Neural cell (in vitro differentiated cells): ENCODE results near the gene EXOC2. TPM values are rescaled to one million over a fixed set of nuclear protein-coding genes. Genes with fewer than 3 reads are reported as not detected.

ENCODE experiments used
- H2AFZ ChIP-seq: fragments of 200-600, 300-800 bp; sonication (generic), shearing (Covaris generic); 2 replicates; pipeline ENCODE4 v1.6.0; 2014; ENCODE audit warnings: low read depth, mild to moderate bottlenecking, antibody characterized with exemption, low read length, moderate library complexity
- H3F3A ChIP-seq: fragments of 200-600 bp; shearing (Covaris generic); 2 replicates; pipeline ENCODE4 v1.6.1; 2016; ENCODE audit warnings: mild to moderate bottlenecking, moderate library complexity, mixed read lengths, antibody characterized with exemption, low read length; ENCODE audit not compliant: insufficient read depth, poor library complexity, severe bottlenecking
- H3K27ac ChIP-seq: fragments of 200-600, 300-800 bp; sonication (generic), shearing (Covaris generic); 2 replicates; pipeline ENCODE4 v1.5.1; 2014; ENCODE audit warnings: mild to moderate bottlenecking, low read length, moderate library complexity
- H3K27me3 ChIP-seq: fragments of 300-800, 200-600 bp; sonication (generic), shearing (Covaris generic); 2 replicates; pipeline ENCODE4 v1.6.0; 2014; ENCODE audit warnings: mild to moderate bottlenecking, low read depth, low read length, moderate library complexity; ENCODE audit not compliant: insufficient read depth
- H3K36me3 ChIP-seq: fragments of 300-800, 200-600 bp; sonication (generic), shearing (Covaris generic); 2 replicates; pipeline ENCODE4 v1.5.1; 2014; ENCODE audit warnings: mild to moderate bottlenecking, antibody characterized with exemption, low read length, moderate library complexity; ENCODE audit not compliant: insufficient read depth
- H3K4me2 ChIP-seq: fragments of 300-800, 200-600 bp; sonication (generic), shearing (Covaris generic); 2 replicates; pipeline ENCODE4 v1.6.0; 2014; ENCODE audit warnings: mild to moderate bottlenecking, low read length
- H3K4me3 ChIP-seq: fragments of 300-800, 200-600 bp; sonication (generic), shearing (Covaris generic); 2 replicates; pipeline ENCODE4 v1.5.1; 2014; ENCODE audit warnings: mild to moderate bottlenecking, low read length, moderate library complexity
- H3K79me2 ChIP-seq: fragments of 200-600 bp; shearing (Covaris generic); replicated peaks from 2 replicates; pipeline ENCODE4 v1.6.0; 2014; ENCODE audit warnings: mild to moderate bottlenecking, low read length, moderate library complexity; ENCODE audit not compliant: insufficient read depth
- H3K9ac ChIP-seq: fragments of 300-800, 200-600 bp; sonication (generic), shearing (Covaris generic); 2 replicates; pipeline ENCODE4 v1.6.1; 2016; ENCODE audit warnings: mild to moderate bottlenecking, low read length, mixed read lengths
- H3K9me2 ChIP-seq: fragments of 200-600 bp; shearing (Covaris generic); 2 replicates; pipeline ENCODE4 v1.6.1; 2016; ENCODE audit warnings: mild to moderate bottlenecking, low read length, mixed read lengths; ENCODE audit not compliant: insufficient read depth
- H3K9me3 ChIP-seq: fragments of 200-600, 300-800 bp; sonication (generic), shearing (Covaris generic); 2 replicates; pipeline ENCODE4 v1.6.1; 2016; ENCODE audit warnings: mild to moderate bottlenecking, mixed run types, low read length, moderate library complexity, mixed read lengths
- H4K20me1 ChIP-seq: fragments of 200-600 bp; shearing (Covaris generic); 2 replicates; pipeline ENCODE4 v1.6.1; 2016; ENCODE audit warnings: mild to moderate bottlenecking, mixed run types; ENCODE audit not compliant: insufficient read depth
- CTCF ChIP-seq: fragments of 450-650 bp; IDR thresholded peaks from 2 replicates; pipeline ENCODE4 v1.5.1; 2014; ENCODE audit warnings: antibody characterized with exemption, mild to moderate bottlenecking, moderate library complexity; ENCODE audit not compliant: poor library complexity, severe bottlenecking
- EP300 ChIP-seq: fragments of 450-650 bp; conservative IDR thresholded peaks from 2 replicates; pipeline ENCODE4 v1.6.1; 2014; ENCODE audit warnings: antibody characterized with exemption, mild to moderate bottlenecking, moderate library complexity; ENCODE audit not compliant: poor library complexity, severe bottlenecking
- EZH2 ChIP-seq: fragments of 200-600, 300-800 bp; shearing (Covaris generic), sonication (generic); IDR thresholded peaks from 2 replicates; pipeline ENCODE4 v1.6.1; 2014; ENCODE audit warnings: antibody characterized with exemption, low read length, borderline replicate concordance, mild to moderate bottlenecking; ENCODE audit not compliant: insufficient read depth, poor library complexity, severe bottlenecking
- MXI1 ChIP-seq: fragments of 450-650 bp; conservative IDR thresholded peaks from 2 replicates; pipeline ENCODE4 v1.6.1; 2014; ENCODE audit warnings: antibody characterized with exemption, mild to moderate bottlenecking; ENCODE audit not compliant: poor library complexity, severe bottlenecking
- POLR2AphosphoS5 ChIP-seq: IDR thresholded peaks from 2 replicates; pipeline ENCODE4 v1.6.1; 2012
- RAD21 ChIP-seq: fragments of 450-650 bp; conservative IDR thresholded peaks from 2 replicates; pipeline ENCODE4 v1.6.1; 2014; ENCODE audit warnings: antibody characterized with exemption, mild to moderate bottlenecking, moderate library complexity
- REST ChIP-seq: IDR thresholded peaks from 2 replicates; pipeline ENCODE4 v1.6.1; 2012; ENCODE audit warnings: borderline replicate concordance
- SMC3 ChIP-seq: fragments of 450-650 bp; conservative IDR thresholded peaks from 2 replicates; pipeline ENCODE4 v1.6.1; 2014; ENCODE audit warnings: antibody characterized with exemption, mild to moderate bottlenecking, moderate library complexity; ENCODE audit not compliant: poor library complexity
- TAF1 ChIP-seq: IDR thresholded peaks from 2 replicates; pipeline ENCODE4 v1.6.1; 2012; ENCODE audit warnings: low read depth
- polyA plus RNA-seq: library from polyadenylated mRNA; depleted of rRNA; stranded (reverse); fragments of >200 nt; gene quantifications from 2 replicates; pipeline ENCODE4 v1.2.3, GENCODE V29; 2014

Gene EXOC2
- polyA plus RNA-seq, 1 donor from 2014 or later: 38.6 TPM

- no peaks in the 10 kb centered on the region for H3K9me2 ChIP-seq
- H3K27me3 ChIP-seq: no peaks in the 10 kb centered on the region
- H3F3A ChIP-seq: no peaks in the 10 kb centered on the region
- H3K79me2 ChIP-seq: no peaks in the 10 kb centered on the region
- H3K4me3 ChIP-seq: no peak overlapping the region
- no peaks in the 10 kb centered on the region for H3K9me3 ChIP-seq
- no peaks in the 10 kb centered on the region for H4K20me1 ChIP-seq
- H3K36me3 ChIP-seq: no peaks in the 10 kb centered on the region
- H3K27ac ChIP-seq: no peak overlapping the region
- H2AFZ ChIP-seq: no peak overlapping the region
- H3K9ac ChIP-seq: no peak overlapping the region
- no peak overlapping the region for H3K4me2 ChIP-seq
- TF ChIP-seq SMC3 (no peak), EZH2 (no peak), POLR2AphosphoS5 (no peak), MXI1 (no peak), EP300 (no peak), TAF1 (no peak), RAD21 (no peak)
Observed at GRCh38 chr6:439641-440167, 253.2 kb downstream of the EXOC2 start.

- H3K79me2 ChIP-seq: no peaks in the 10 kb centered on the region
- no peaks in the 10 kb centered on the region for H3K36me3 ChIP-seq
- H3K9me3 ChIP-seq: no peaks in the 10 kb centered on the region
- H2AFZ ChIP-seq: no peak overlapping the region
- H4K20me1 ChIP-seq: no peaks in the 10 kb centered on the region
- H3K4me2 ChIP-seq: no peak overlapping the region
- H3K9me2 ChIP-seq: no peaks in the 10 kb centered on the region
- no peak overlapping the region for H3K4me3 ChIP-seq
- no peak overlapping the region for H3K9ac ChIP-seq
- no peak overlapping the region for H3K27ac ChIP-seq
- no peaks in the 10 kb centered on the region for H3F3A ChIP-seq
- TF ChIP-seq SMC3 (no peak), TAF1 (no peak), MXI1 (no peak), REST (no peak), CTCF (no peak), EP300 (no peak)
- H3K27me3 ChIP-seq: no peaks in the 10 kb centered on the region
Observed at GRCh38 chr6:438634-439170, 254.2 kb downstream of the EXOC2 start.
